SU-DHL-6 (cell line): ENCODE data around the gene EFCAB11.
"Not testable (repeated sequence)": the region's sequence is repeated elsewhere in the genome, so short reads cannot be mapped to it uniquely, and the experiment has no call there.

Source experiments
- H2AFZ ChIP-seq: fragments of 200-600 bp; sonication (generic); 2 replicates; pipeline ENCODE4 v1.6.1; 2014; ENCODE audit warnings: low read depth, mild to moderate bottlenecking, moderate library complexity, mixed read lengths, antibody characterized with exemption, low read length; ENCODE audit not compliant: severe bottlenecking
- H3F3A ChIP-seq: fragments of 200-600 bp; shearing (Covaris generic); 2 replicates; pipeline ENCODE4 v1.6.0; 2016; ENCODE audit warnings: antibody characterized with exemption, mild to moderate bottlenecking; ENCODE audit not compliant: insufficient read depth
- H3K27ac ChIP-seq: fragments of 200-600 bp; sonication (generic); 2 replicates; pipeline ENCODE4 v1.5.1; 2016; ENCODE audit warnings: low read depth, mild to moderate bottlenecking, low read length, moderate library complexity, mixed read lengths
- H3K27me3 ChIP-seq: fragments of 200-600 bp; sonication (generic), shearing (Covaris generic); 2 replicates; pipeline ENCODE4 v1.6.0; 2014; ENCODE audit warnings: mild to moderate bottlenecking, low read length
- H3K36me3 ChIP-seq: fragments of 200-600 bp; sonication (generic); 2 replicates; pipeline ENCODE4 v1.6.1; 2014; ENCODE audit warnings: mild to moderate bottlenecking, low read length, mixed read lengths
- H3K4me2 ChIP-seq: fragments of 300-600, 200-600 bp; shearing (Covaris generic), sonication (generic); 2 replicates; pipeline ENCODE4 v1.6.0; 2014; ENCODE audit warnings: low read length, low read depth, mild to moderate bottlenecking; ENCODE audit not compliant: poor library complexity, severe bottlenecking
- H3K4me3 ChIP-seq: fragments of 200-600 bp; sonication (generic); 2 replicates; pipeline ENCODE4 v1.5.1; 2014; ENCODE audit warnings: antibody characterized with exemption, low read length, mild to moderate bottlenecking, mixed read lengths; ENCODE audit not compliant: insufficient read depth, poor library complexity, severe bottlenecking
- H3K79me2 ChIP-seq: fragments of 200-600 bp; sonication (generic); 2 replicates; pipeline ENCODE4 v1.6.1; 2014; ENCODE audit warnings: mild to moderate bottlenecking, low read length, moderate library complexity; ENCODE audit not compliant: insufficient read depth
- H3K9ac ChIP-seq: fragments of 200-600 bp; sonication (generic); 2 replicates; pipeline ENCODE4 v1.7.0; 2014; ENCODE audit warnings: mild to moderate bottlenecking, low read length
- H3K9me2 ChIP-seq: fragments of 200-600 bp; sonication (generic); replicated peaks from 2 replicates; pipeline ENCODE4 v1.6.1; 2014; ENCODE audit warnings: low read length; ENCODE audit not compliant: insufficient read depth
- H3K9me3 ChIP-seq: fragments of 200-600 bp; sonication (generic); 2 replicates; pipeline ENCODE4 v1.6.1; 2014; ENCODE audit warnings: low read length, mixed read lengths; ENCODE audit not compliant: insufficient read depth
- H4K20me1 ChIP-seq: fragments of 200-600 bp; sonication (generic); 2 replicates; pipeline ENCODE4 v1.6.1; 2014; ENCODE audit warnings: low read depth, mild to moderate bottlenecking, antibody characterized with exemption, low read length, moderate library complexity, mixed read lengths
- CTCF ChIP-seq: fragments of 200-600 bp; sonication (generic); IDR thresholded peaks from one replicate; pipeline ENCODE4 v1.5.1; 2017; ENCODE audit warnings: antibody characterized with exemption, mild to moderate bottlenecking, low read length, moderate library complexity; ENCODE audit not compliant: insufficient read depth, poor library complexity, severe bottlenecking
- EZH2phosphoT487 ChIP-seq: fragments of 200-600 bp; sonication (generic), shearing (Covaris generic); conservative IDR thresholded peaks from 2 replicates; pipeline ENCODE4 v1.6.1; 2018; ENCODE audit warnings: mild to moderate bottlenecking, antibody characterized with exemption, low read length, moderate library complexity, mixed read lengths

EFCAB11 gene

GRCh38 chr14:89892953-89893352 lies 61.6 kb downstream of the EFCAB11 start:
- Histone ChIP-seq H3K4me2 (no peak overlapping the region), H3F3A (no peaks in the 10 kb centered on the region), H3K27ac (no peak overlapping the region), H3K9me3 (no peaks in the 10 kb centered on the region), H3K9ac (no peak overlapping the region), H3K79me2 (no peaks in the 10 kb centered on the region), H3K4me3 (no peak overlapping the region), H4K20me1 (no peaks in the 10 kb centered on the region), H2AFZ (no peak overlapping the region), H3K9me2 (no peaks in the 10 kb centered on the region), H3K36me3 (no peaks in the 10 kb centered on the region), H3K27me3 (no peaks in the 10 kb centered on the region)
- TF ChIP-seq CTCF (no peak), EZH2phosphoT487 (no peak)

GRCh38 chr14:89891721-89892120 lies 62.8 kb downstream of the EFCAB11 start:
- not testable (repeated sequence) for H3K4me3 ChIP-seq, H3K27ac ChIP-seq

GRCh38 chr14:89891055-89891454 lies 63.5 kb downstream of the EFCAB11 start:
- no peaks in the 10 kb centered on the region for H3F3A ChIP-seq
- no peaks in the 10 kb centered on the region for H3K36me3 ChIP-seq
- H3K9me2 ChIP-seq: no peaks in the 10 kb centered on the region
- H3K27me3 ChIP-seq: no peaks in the 10 kb centered on the region
- H4K20me1 ChIP-seq: no peaks in the 10 kb centered on the region
- H2AFZ ChIP-seq: no peak overlapping the region
- TF ChIP-seq CTCF: no peak
- TF ChIP-seq EZH2phosphoT487: no peak
- H3K9me3 ChIP-seq: no peaks in the 10 kb centered on the region
- H3K9ac ChIP-seq: no peak overlapping the region
- H3K27ac ChIP-seq: no peak overlapping the region
- no peak overlapping the region for H3K4me3 ChIP-seq
- H3K4me2 ChIP-seq: no peak overlapping the region
- H3K79me2 ChIP-seq: no peaks in the 10 kb centered on the region

More at GRCh38 chr14:89891721-89892120, 62.8 kb downstream of the EFCAB11 start:
- not testable (repeated sequence) for H3K9me2 ChIP-seq, H3K9me3 ChIP-seq, H3F3A ChIP-seq, H2AFZ ChIP-seq, H3K9ac ChIP-seq, H3K27me3 ChIP-seq, H3K79me2 ChIP-seq, H4K20me1 ChIP-seq, H3K36me3 ChIP-seq, H3K4me2 ChIP-seq

GRCh38 chr14:89890589-89890988 lies 63.9 kb downstream of the EFCAB11 start:
- no peaks in the 10 kb centered on the region for H3K9me3 ChIP-seq
- no peaks in the 10 kb centered on the region for H3K79me2 ChIP-seq
- no peaks in the 10 kb centered on the region for H3K9me2 ChIP-seq
- no peak overlapping the region for H3K4me3 ChIP-seq
- no peaks in the 10 kb centered on the region for H3F3A ChIP-seq
- H3K36me3 ChIP-seq: no peaks in the 10 kb centered on the region
- no peak overlapping the region for H3K27ac ChIP-seq
- no peaks in the 10 kb centered on the region for H4K20me1 ChIP-seq
- H3K9ac ChIP-seq: no peak overlapping the region
- H3K27me3 ChIP-seq: no peaks in the 10 kb centered on the region
- H2AFZ ChIP-seq: no peak overlapping the region
- TF ChIP-seq EZH2phosphoT487: no peak
- no peak for TF ChIP-seq CTCF
- H3K4me2 ChIP-seq: no peak overlapping the region
